HepG2 (cell line): ENCODE measurements around the gene SNRNP25. TPM values are rescaled to one million over a fixed set of nuclear protein-coding genes. Genes with fewer than 3 reads are reported as not detected.

Experiments
- ATAC-seq: fragments of 200-7000 bp; cut with Tn5 transposase; 3 replicates; pipeline ENCODE4 v1.9.1; 2020; ENCODE audit warnings: mild to moderate bottlenecking, moderate library complexity
- BruUV-seq: library from RNA; stranded (reverse); fragments of 400-500 nt; replicated peaks from 2 replicates; lab custom pipeline; 2021; lab: Mats Ljungman, UMichigan
- CTCF ChIA-PET: fragments of 300-600 bp; formaldehyde crosslinking; extraction: SDS; loops from one replicate; lab custom pipeline; 2021; ENCODE audit warnings: low total read pairs, inconsistent platforms, low intra/inter-chr PET ratio; lab: Yijun Ruan, JAX
- POLR2A ChIA-PET: fragments of 350-600 bp; sonication (Branson Sonifier 250); formaldehyde crosslinking; loops from one replicate; lab custom pipeline; 2020; ENCODE audit warnings: antibody characterized with exemption, inconsistent platforms; lab: Yijun Ruan, JAX
- DNase-seq: peaks from one replicate; pipeline ENCODE4 v3.0.0-alpha.2; 2015; ENCODE audit warnings: low spot score
- FAIRE-seq: peaks from 3 replicates; lab custom pipeline; 2011; peaks lifted over from hg19 to GRCh38; lab: Jason Lieb, UNC
- H2AFZ ChIP-seq: one replicate; pipeline ENCODE4 v1.6.1; 2011; ENCODE audit warnings: low read length, inconsistent platforms
- H3K27ac ChIP-seq: fragments of 300-600 bp; 3 replicates; pipeline ENCODE4 v1.8.0; 2011; ENCODE audit warnings: mixed run types, mild to moderate bottlenecking, mixed read lengths, low read length, inconsistent platforms; ENCODE audit not compliant: insufficient read depth; ENCODE audit errors: extremely low read length
- H3K27me3 ChIP-seq, 2 experiments: fragments of 200-600 bp in 1 of 2; 2 replicates in 1 of 2; 3 replicates in 1 of 2; pipeline versions ENCODE4 v1.6.0 to v1.8.0; 2011; ENCODE audit warnings: low read length in 2 of 2, mild to moderate bottlenecking in 2 of 2, moderate library complexity in 2 of 2, inconsistent platforms in 1 of 2; ENCODE audit not compliant: insufficient read depth in 2 of 2, control insufficient read depth in 1 of 2
- H3K36me3 ChIP-seq, 2 experiments: fragments of 200-600 bp in 1 of 2; replicated peaks in 1 of 2; 2 replicates in 1 of 2; 3 replicates in 1 of 2; pipeline versions ENCODE4 v1.5.1 to v1.8.0; 2011; ENCODE audit warnings: low read length in 2 of 2, inconsistent platforms in 1 of 2; ENCODE audit not compliant: insufficient read depth in 2 of 2, control insufficient read depth in 1 of 2
- H3K4me1 ChIP-seq: 2 replicates; pipeline ENCODE4 v1.5.1; 2012; ENCODE audit warnings: low read length, inconsistent platforms; ENCODE audit not compliant: insufficient read depth
- H3K4me2 ChIP-seq: 2 replicates; pipeline ENCODE4 v1.6.0; 2011; ENCODE audit warnings: low read depth, low read length, inconsistent platforms
- H3K4me3 ChIP-seq, 3 experiments: fragments of 200-600 bp in 1 of 3; sonication (generic), shearing (Covaris generic) in 1 of 3; replicated peaks in 1 of 3; 2 replicates each; pipeline ENCODE4 v1.5.1; 2011 to 2016; ENCODE audit warnings: low read length in 3 of 3, inconsistent platforms in 2 of 3, low read depth in 2 of 3, mild to moderate bottlenecking in 2 of 3, control low read depth in 1 of 3, mixed read lengths in 1 of 3; ENCODE audit not compliant: insufficient read depth in 1 of 3
- H3K79me2 ChIP-seq: one replicate; pipeline ENCODE4 v1.6.1; 2011; ENCODE audit warnings: low read length, inconsistent platforms; ENCODE audit not compliant: insufficient read depth
- H3K9ac ChIP-seq: 2 replicates; pipeline ENCODE4 v1.6.0; 2011; ENCODE audit warnings: mild to moderate bottlenecking, low read depth, low read length, inconsistent platforms; ENCODE audit not compliant: insufficient read depth
- H3K9me3 ChIP-seq: 2 replicates; pipeline ENCODE4 v1.5.1; 2012; ENCODE audit warnings: mild to moderate bottlenecking, low read length
- H4K20me1 ChIP-seq: 2 replicates; pipeline ENCODE4 v1.6.0; 2011; ENCODE audit warnings: inconsistent platforms, mild to moderate bottlenecking, low read length, moderate library complexity; ENCODE audit not compliant: insufficient read depth
- ADNP ChIP-seq: sonication (generic); formaldehyde crosslinking; IDR thresholded peaks from 2 replicates; pipeline ENCODE4 v1.4.0; 2020; ENCODE audit warnings: missing genetic modification reagents
- AFF4 ChIP-seq: sonication (generic); formaldehyde crosslinking; IDR thresholded peaks from 2 replicates; pipeline ENCODE4 v1.4.0; 2020; ENCODE audit warnings: missing genetic modification reagents
- AKAP8 ChIP-seq: sonication (generic); formaldehyde crosslinking; IDR thresholded peaks from 2 replicates; pipeline ENCODE4 v1.5.1; 2020; ENCODE audit warnings: mild to moderate bottlenecking, missing genetic modification reagents
- PHF5A ChIP-seq: IDR thresholded peaks from one replicate; pipeline ENCODE4 v1.6.1; 2018; ENCODE audit warnings: low read depth, missing genetic modification reagents; ENCODE audit not compliant: unreplicated experiment
- RCOR2 ChIP-seq: IDR thresholded peaks from 2 replicates; pipeline ENCODE4 v1.6.1; 2016; ENCODE audit warnings: missing biosample characterization, missing genetic modification reagents
- REXO4 ChIP-seq: sonication (generic); formaldehyde crosslinking; IDR thresholded peaks from 2 replicates; pipeline ENCODE4 v1.8.0; 2022; ENCODE audit warnings: missing genetic modification reagents, mild to moderate bottlenecking, borderline replicate concordance
- RFX3 ChIP-seq: IDR thresholded peaks from 2 replicates; pipeline ENCODE4 v1.6.1; 2016; ENCODE audit warnings: missing biosample characterization, missing genetic modification reagents
- ZMYM3 ChIP-seq: sonication (generic); formaldehyde crosslinking; IDR thresholded peaks from 2 replicates; pipeline ENCODE4 v1.5.1; 2020; ENCODE audit warnings: mild to moderate bottlenecking, missing genetic modification reagents
- ZNF34 ChIP-seq: sonication (generic); formaldehyde crosslinking; IDR thresholded peaks from 2 replicates; pipeline ENCODE4 v1.4.0; 2020; ENCODE audit warnings: mild to moderate bottlenecking, missing genetic modification reagents, borderline replicate concordance
- ZNF350 ChIP-seq: sonication (generic); formaldehyde crosslinking; IDR thresholded peaks from 2 replicates; pipeline ENCODE4 v1.4.0; 2020; ENCODE audit warnings: mild to moderate bottlenecking, low read depth, missing genetic modification reagents, borderline replicate concordance
- ZNF430 ChIP-seq: sonication (generic); formaldehyde crosslinking; IDR thresholded peaks from 2 replicates; pipeline ENCODE4 v1.9.0; 2021; ENCODE audit warnings: mild to moderate bottlenecking, missing genetic modification reagents
- WGBS: methylation state at CpG from one replicate; pipeline ENCODE4 v1.1.6; 2017; ENCODE audit warnings: low lambda C conversion rate; 5-methylcytosine and 5-hydroxymethylcytosine counted together
- in situ Hi-C: cut with HindIII; loops from 2 replicates; pipeline ENCODE4 v1.10.0; 2017; ENCODE audit warnings: low pct_unique_long_range_greater_than_20kb; ENCODE audit not compliant: extremely low pct_ligation_motif_present
- intact Hi-C: fragments of 100-400 bp; cut with micrococcal nuclease; formaldehyde crosslinking; loops from one replicate; pipeline ENCODE4 v1.10.0; 2022; ENCODE audit not compliant: unreplicated experiment
- polyA plus RNA-seq, 8 experiments: library from polyadenylated mRNA; depleted of rRNA in 3 of 8; stranded (reverse) in 7 of 8; unstranded in 1 of 8; fragments of >200 nt; fragmentation: Illumina TruSeq in 4 of 8; extraction: Trizol in 4 of 8; gene quantifications; 2 replicates each; pipeline versions ENCODE4 v1.2.1 to v1.2.3, GENCODE V29; 2011 to 2016; ENCODE audit warnings: low read depth in 4 of 8, missing spikeins in 1 of 8, mixed read lengths in 1 of 8; ENCODE audit not compliant: insufficient read depth in 1 of 8
- total RNA-seq, 5 experiments: library from RNA; depleted of rRNA; stranded (reverse); fragments of >200 nt; fragmentation: Illumina TruSeq; extraction: Trizol; gene quantifications; 2 replicates each; pipeline ENCODE4 v1.2.3, GENCODE V29; 2016; ENCODE audit warnings: low read depth in 1 of 5
- TF ChIP-seq, protein P1 (sequence below): sonication (generic); formaldehyde crosslinking; IDR thresholded peaks from 2 replicates; pipeline ENCODE4; 2020; ENCODE audit warnings: missing genetic modification reagents, mild to moderate bottlenecking, borderline replicate concordance

SNRNP25 gene
- total and polyA plus RNA-seq, 2 of the 13 experiments (the other 11 are each of a cell fraction or from before 2014, with no cell fraction given) = 34.1 to 97.4 TPM

GRCh38 chr16:62283-62967 is 8.8 kb downstream of the SNRNP25 start:
- Histone ChIP-seq H3K36me3 (peaks cover 5 to 12% of the 10 kb centered on the region in 2 experiments; a peak in 4 of 5 replicates), H3K27me3 (no peaks in the 10 kb centered on the region), H3K79me2 (no peaks in the 10 kb centered on the region), H3K4me2 (no peak overlapping the region), H4K20me1 (peaks cover 3% of the 10 kb centered on the region; the same call in 1 of the 2 replicates), H2AFZ (no peak overlapping the region), H3K9me3 (no peaks in the 10 kb centered on the region), H3K4me1 (peaks cover 16% of the 10 kb centered on the region), H3K27ac (no peak overlapping the region), H3K4me3 (no peak overlapping the region), H3K9ac (no peak overlapping the region)
- DNase-seq (no peak), FAIRE-seq (no peak), ATAC-seq (no peak)
- CTCF ChIA-PET = interaction anchor here (1.1 kb wide), 1 partner anchor 34 kb away, joined by 3 read pairs; no protein-coding TSS in a partner anchor
- 91% methylated on average over 28 of the region's 34 CpGs for WGBS
- POLR2A ChIA-PET = no interaction called here
- TF ChIP-seq ZNF34 = no peak
- no peak for TF ChIP-seq ZMYM3 (CRISPR knock-in tag)
- no peak for TF ChIP-seq ZNF430 (CRISPR knock-in tag)
- no peak for TF ChIP-seq REXO4 (CRISPR knock-in tag)
- TF ChIP-seq, protein P1, sequence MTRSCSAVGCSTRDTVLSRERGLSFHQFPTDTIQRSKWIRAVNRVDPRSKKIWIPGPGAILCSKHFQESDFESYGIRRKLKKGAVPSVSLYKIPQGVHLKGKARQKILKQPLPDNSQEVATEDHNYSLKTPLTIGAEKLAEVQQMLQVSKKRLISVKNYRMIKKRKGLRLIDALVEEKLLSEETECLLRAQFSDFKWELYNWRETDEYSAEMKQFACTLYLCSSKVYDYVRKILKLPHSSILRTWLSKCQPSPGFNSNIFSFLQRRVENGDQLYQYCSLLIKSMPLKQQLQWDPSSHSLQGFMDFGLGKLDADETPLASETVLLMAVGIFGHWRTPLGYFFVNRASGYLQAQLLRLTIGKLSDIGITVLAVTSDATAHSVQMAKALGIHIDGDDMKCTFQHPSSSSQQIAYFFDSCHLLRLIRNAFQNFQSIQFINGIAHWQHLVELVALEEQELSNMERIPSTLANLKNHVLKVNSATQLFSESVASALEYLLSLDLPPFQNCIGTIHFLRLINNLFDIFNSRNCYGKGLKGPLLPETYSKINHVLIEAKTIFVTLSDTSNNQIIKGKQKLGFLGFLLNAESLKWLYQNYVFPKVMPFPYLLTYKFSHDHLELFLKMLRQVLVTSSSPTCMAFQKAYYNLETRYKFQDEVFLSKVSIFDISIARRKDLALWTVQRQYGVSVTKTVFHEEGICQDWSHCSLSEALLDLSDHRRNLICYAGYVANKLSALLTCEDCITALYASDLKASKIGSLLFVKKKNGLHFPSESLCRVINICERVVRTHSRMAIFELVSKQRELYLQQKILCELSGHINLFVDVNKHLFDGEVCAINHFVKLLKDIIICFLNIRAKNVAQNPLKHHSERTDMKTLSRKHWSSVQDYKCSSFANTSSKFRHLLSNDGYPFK (CRISPR knock-in tag) = no peak
- no peak for TF ChIP-seq RFX3 (CRISPR knock-in tag)
- TF ChIP-seq AKAP8 (CRISPR knock-in tag) = no peak
- TF ChIP-seq RCOR2 (CRISPR knock-in tag) = no peak
- TF ChIP-seq PHF5A (CRISPR knock-in tag) = no peak
- no peak for TF ChIP-seq ADNP
- TF ChIP-seq ZNF350 (CRISPR knock-in tag) = no peak
- no peak for TF ChIP-seq AFF4 (CRISPR knock-in tag)
- in situ Hi-C loops = no loop called here
- no TSS peak for BruUV-seq
- intact Hi-C loops = no loop called here
